ENCODE data around the gene AKAP6. TPM values are rescaled to one million over a fixed set of nuclear protein-coding genes. Genes with fewer than 3 reads are reported as not detected.

Gene AKAP6
- total and polyA plus RNA-seq, 8 donors: 3.7 to 7.2 (median 6.0) TPM

DNA sequence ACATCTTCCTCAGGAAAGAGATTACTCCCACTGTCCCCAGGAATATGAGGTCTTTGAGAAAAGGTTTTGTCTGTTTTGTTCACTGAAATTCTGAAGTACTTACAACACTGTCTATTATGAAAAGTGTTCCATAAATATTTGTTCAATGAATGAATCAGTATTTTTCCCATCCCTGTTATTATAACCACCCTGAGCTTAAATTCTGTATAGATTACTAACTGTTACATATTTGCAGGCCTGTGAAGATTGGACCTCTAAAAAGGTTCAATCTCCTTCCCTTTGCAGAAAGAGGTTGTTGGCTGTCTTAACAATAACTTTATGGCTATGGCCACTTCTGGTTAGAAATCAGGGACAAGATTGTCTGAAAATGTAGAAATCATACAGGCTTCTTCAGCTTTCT is 435.0 kb downstream of the AKAP6 start:
- ATAC-seq (no peak), DNase-seq (no peak)
- Histone ChIP-seq H3K4me3 (no peak overlapping the region), H3K4me1 (no peaks in the 10 kb centered on the region), H3K27me3 (no peaks in the 10 kb centered on the region), H3K27ac (no peak overlapping the region), H3K9me3 (no peaks in the 10 kb centered on the region), H3K36me3 (no peaks in the 10 kb centered on the region)
- intact Hi-C loops (cut with DNase I): no loop called here
- TF ChIP-seq, protein P1, sequence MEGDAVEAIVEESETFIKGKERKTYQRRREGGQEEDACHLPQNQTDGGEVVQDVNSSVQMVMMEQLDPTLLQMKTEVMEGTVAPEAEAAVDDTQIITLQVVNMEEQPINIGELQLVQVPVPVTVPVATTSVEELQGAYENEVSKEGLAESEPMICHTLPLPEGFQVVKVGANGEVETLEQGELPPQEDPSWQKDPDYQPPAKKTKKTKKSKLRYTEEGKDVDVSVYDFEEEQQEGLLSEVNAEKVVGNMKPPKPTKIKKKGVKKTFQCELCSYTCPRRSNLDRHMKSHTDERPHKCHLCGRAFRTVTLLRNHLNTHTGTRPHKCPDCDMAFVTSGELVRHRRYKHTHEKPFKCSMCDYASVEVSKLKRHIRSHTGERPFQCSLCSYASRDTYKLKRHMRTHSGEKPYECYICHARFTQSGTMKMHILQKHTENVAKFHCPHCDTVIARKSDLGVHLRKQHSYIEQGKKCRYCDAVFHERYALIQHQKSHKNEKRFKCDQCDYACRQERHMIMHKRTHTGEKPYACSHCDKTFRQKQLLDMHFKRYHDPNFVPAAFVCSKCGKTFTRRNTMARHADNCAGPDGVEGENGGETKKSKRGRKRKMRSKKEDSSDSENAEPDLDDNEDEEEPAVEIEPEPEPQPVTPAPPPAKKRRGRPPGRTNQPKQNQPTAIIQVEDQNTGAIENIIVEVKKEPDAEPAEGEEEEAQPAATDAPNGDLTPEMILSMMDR (IDR thresholded peaks at IDR 0.05): no peak

DNA sequence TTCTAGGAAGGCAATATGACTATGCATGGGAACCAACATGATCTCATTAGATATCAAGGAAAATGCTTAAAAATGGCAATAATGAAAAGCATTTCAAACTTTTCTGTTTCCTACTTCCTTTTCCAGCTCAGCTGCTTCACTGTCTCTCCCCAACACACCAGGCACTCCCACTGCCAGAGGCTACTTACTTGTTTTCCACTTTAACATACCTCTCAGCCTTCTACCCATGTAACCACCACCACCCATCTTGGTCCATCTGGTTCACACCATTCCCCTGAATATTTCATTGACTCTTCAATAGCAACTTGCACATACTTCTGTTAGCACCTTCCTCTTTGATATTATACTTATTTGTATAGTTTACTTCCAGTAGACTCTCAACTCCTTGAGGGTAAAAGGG is 441.3 kb downstream of the AKAP6 start:
- intact Hi-C loops (cut with DNase I): no loop called here
- H3K27me3 ChIP-seq: no peaks in the 10 kb centered on the region
- ATAC-seq: no peak
- no peak overlapping the region for H3K4me3 ChIP-seq
- TF ChIP-seq, protein P1 (IDR thresholded peaks at IDR 0.05): no peak
- H3K27ac ChIP-seq: no peak overlapping the region
- H3K9me3 ChIP-seq: no peaks in the 10 kb centered on the region
- no peak for DNase-seq
- no peaks in the 10 kb centered on the region for H3K36me3 ChIP-seq
- no peaks in the 10 kb centered on the region for H3K4me1 ChIP-seq

DNA sequence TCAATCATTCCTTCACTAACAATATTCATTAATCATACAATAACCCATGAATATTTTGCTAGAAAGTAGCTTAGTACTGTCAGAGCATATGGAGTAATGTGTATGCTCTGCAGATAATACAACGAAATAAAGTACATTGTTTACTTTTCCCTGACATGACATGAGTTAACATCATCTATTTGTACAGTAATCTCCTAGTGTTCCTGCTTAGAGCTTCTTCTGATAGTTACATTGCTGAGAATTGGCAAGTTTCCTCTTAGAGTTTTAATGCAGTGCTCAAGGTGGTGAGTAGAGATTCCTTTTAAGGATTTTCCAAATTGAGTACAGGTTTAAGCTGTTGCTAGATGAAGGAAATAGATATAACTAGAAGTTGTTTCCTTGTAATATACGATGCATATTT is 445.1 kb downstream of the AKAP6 start:
- H3K27ac ChIP-seq: no peak overlapping the region

DNA sequence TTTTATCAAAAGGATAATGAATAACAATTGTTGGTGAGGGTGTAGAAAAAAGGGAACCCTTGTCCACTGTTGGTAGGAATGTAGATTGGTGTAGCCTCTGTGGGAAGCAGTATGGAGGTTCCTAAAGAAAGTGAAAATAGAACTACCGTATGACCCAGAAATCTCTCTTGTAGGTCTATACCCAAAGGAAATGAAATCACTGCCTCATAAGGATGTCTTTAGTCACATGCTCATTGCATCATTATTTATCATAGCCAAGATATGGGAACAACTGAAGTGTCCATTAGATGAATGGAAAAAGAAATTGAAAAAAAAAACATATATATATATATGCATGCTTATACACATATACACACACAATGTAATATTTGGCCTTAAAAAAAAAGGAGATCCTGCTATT is 450.7 kb downstream of the AKAP6 start:
- H3K36me3 ChIP-seq: no peaks in the 10 kb centered on the region
- TF ChIP-seq, protein P1 (IDR thresholded peaks at IDR 0.05): no peak
- no peaks in the 10 kb centered on the region for H3K4me1 ChIP-seq
- no peak overlapping the region for H3K4me3 ChIP-seq
- no peaks in the 10 kb centered on the region for H3K27me3 ChIP-seq
- ATAC-seq (no peak), DNase-seq (no peak)
- intact Hi-C loops (cut with DNase I): no loop called here
- H3K9me3 ChIP-seq: no peaks in the 10 kb centered on the region
- H3K27ac ChIP-seq: no peak overlapping the region

More for the DNA sequence above, 445.1 kb downstream of the AKAP6 start:
- H3K4me1 ChIP-seq: no peaks in the 10 kb centered on the region
- intact Hi-C loops (cut with DNase I): no loop called here
- H3K27me3 ChIP-seq: no peaks in the 10 kb centered on the region
- no peaks in the 10 kb centered on the region for H3K36me3 ChIP-seq
- no peak for DNase-seq
- no peak overlapping the region for H3K4me3 ChIP-seq
- no peaks in the 10 kb centered on the region for H3K9me3 ChIP-seq
- TF ChIP-seq, protein P1 (IDR thresholded peaks at IDR 0.05): no peak
- no peak for ATAC-seq

DNA sequence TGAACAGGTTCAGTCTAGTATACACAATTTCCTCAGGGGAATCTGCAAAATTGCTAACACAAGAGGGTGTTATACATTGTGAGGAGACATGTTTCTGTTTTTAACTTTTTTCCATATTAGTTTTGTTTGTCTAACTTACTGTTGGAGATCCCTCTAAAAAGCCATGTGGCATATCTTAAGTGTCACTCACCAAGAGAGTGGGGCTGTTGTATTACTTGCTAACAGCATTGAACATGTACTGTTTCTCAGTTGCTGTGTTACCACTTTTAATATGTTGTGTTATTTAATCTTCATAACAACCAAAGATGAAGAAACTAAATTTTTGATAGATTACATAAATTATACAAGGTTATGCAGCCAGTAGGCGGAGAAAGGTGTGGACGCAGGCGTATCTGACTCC is 455.3 kb downstream of the AKAP6 start:
- TF ChIP-seq, protein P1 (IDR thresholded peaks at IDR 0.05): no peak
- DNase-seq: peak in 2 of 4 donors; percentile 42 to 58

More for the DNA sequence above, 455.3 kb downstream of the AKAP6 start:
- no peak for ATAC-seq
- H3K36me3 ChIP-seq: no peaks in the 10 kb centered on the region
- H3K27ac ChIP-seq: no peak overlapping the region
- no peaks in the 10 kb centered on the region for H3K4me1 ChIP-seq
- H3K27me3 ChIP-seq: no peaks in the 10 kb centered on the region
- H3K4me3 ChIP-seq: no peak overlapping the region
- intact Hi-C loops (cut with DNase I): no loop called here
- H3K9me3 ChIP-seq: peaks cover 0 to 9% of the 10 kb centered on the region in 2 donors
